ENCODE results near the gene CRACR2A. TPM values are rescaled to one million over a fixed set of nuclear protein-coding genes. Genes with fewer than 3 reads are reported as not detected.

The CRACR2A gene
- total and polyA plus RNA-seq, 2 of the 8 experiments (the other 6 are each of a cell fraction or from before 2014, with no cell fraction given), result 0.85 to 3.2 TPM

DNA sequence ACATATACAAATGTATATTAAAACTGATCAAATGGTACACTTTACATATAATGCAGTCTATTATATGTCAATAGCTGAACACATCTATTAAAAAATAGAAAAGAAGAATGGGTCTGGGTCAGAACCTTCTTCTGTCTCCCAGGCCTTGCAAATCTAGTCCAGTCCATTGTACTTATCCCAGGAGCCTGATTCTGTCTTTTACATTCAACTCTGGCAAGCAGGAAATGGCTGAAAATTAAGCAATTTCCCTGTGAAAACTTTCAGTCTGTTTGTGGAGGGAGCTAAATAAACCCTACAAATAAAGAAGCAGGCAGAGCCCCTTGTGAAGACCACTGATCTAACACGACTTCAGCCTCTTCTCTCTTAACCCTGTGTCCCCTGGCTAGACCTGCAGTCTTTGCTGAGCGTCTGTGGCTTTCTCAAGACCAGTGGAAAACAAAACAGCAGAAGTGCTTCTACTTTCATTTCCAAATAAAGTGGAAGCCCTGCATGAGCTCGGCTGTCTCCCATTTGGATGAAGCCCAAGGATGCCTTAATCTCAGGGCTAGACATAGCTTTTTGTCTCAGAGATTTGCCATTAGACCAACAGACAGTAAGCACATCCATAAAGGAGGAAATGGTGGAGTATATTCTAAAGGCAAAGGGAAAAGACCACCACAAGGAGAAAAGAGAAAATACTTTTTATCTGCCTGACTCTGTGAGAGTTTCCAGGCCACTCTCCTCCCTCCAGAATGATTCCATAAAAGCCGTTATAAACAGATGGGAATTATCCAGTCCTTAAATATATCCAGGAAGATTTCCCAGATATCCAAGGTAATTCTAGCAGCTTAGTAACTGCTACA lies 48.2 kb downstream of the CRACR2A start:
- no peak overlapping the region for H3K56ac ChIP-seq (replicated peaks; ENCODE audit: insufficient read length, low read depth, low read length)
- H2BK5ac ChIP-seq (ENCODE audit: low read depth, low read length), result no peak overlapping the region
- no peaks in the 10 kb centered on the region for H3K27me3 ChIP-seq (replicated peaks in 1 of 4; ENCODE audit: control insufficient read depth in 3 of 4, extremely low read depth in 1 of 4, insufficient read depth in 3 of 4, low read length in 3 of 4)
- DNase-seq (ENCODE audit: low read depth in 1 of 2, low spot score in 2 of 2) (no peak), FAIRE-seq (no peak)
- no peak overlapping the region for H3K4me2 ChIP-seq (ENCODE audit: insufficient read depth in 1 of 2, low read depth in 2 of 2, low read length in 2 of 2)
- no peak overlapping the region for H3K9ac ChIP-seq (replicated peaks in 1 of 4; ENCODE audit: extremely low read depth in 1 of 4, low read depth in 3 of 4, low read length in 3 of 4)
- H2BK20ac ChIP-seq (ENCODE audit: low read length), result no peak overlapping the region
- H3K79me1 ChIP-seq (ENCODE audit: low read depth, low read length), result no peaks in the 10 kb centered on the region
- H3K4ac ChIP-seq (replicated peaks; ENCODE audit: insufficient read length, low read depth, low read length), result no peak overlapping the region
- ChIA-PET CTCF (ENCODE audit: partially characterized antibody) (interaction anchor here (0.7 to 1.8 kb wide), 6 partner anchors 22 to 363 kb away, joined by 3 to 5 read pairs (median 4); no protein-coding TSS in a partner anchor), POLR2A (ENCODE audit: partially characterized antibody) (no interaction called here)
- H2AFZ ChIP-seq (ENCODE audit: low read length), result no peak overlapping the region
- no peak overlapping the region for H3K4me3 ChIP-seq (ENCODE audit: extremely low read depth in 1 of 4, insufficient read depth in 2 of 4, low read depth in 3 of 4, low read length in 4 of 4)
- no peak overlapping the region for H4K91ac ChIP-seq (replicated peaks; ENCODE audit: insufficient read length, low read length)
- H3K36me3 ChIP-seq (ENCODE audit: control insufficient read depth in 2 of 4, insufficient read depth in 4 of 4, low read length in 3 of 4), result no peaks in the 10 kb centered on the region
- H3K9me3 ChIP-seq (ENCODE audit: insufficient read depth in 2 of 2, low read depth in 1 of 2, low read length in 1 of 2), result peaks cover 2 to 3% of the 10 kb centered on the region in 2 experiments; a peak in 3 of 4 replicates
- H4K8ac ChIP-seq (ENCODE audit: extremely low read depth, insufficient read depth, low read length), result no peak overlapping the region
- H3K79me2 ChIP-seq (ENCODE audit: control insufficient read depth in 1 of 2, insufficient read depth in 2 of 2, low read length in 2 of 2), result no peaks in the 10 kb centered on the region
- no peak overlapping the region for H2AK5ac ChIP-seq (ENCODE audit: low read depth, low read length)
- H2BK15ac ChIP-seq (ENCODE audit: low read length), result no peak overlapping the region
- H3K4me1 ChIP-seq (replicated peaks in 1 of 4; ENCODE audit: control insufficient read depth in 3 of 4, insufficient read depth in 4 of 4, low read length in 3 of 4), result no peaks in the 10 kb centered on the region
- WGBS, 2 experiments (ENCODE audit: extremely low coverage in 1 of 2, insufficient coverage in 1 of 2, insufficient read length in 1 of 2, insufficient replicate concordance in 2 of 2, low coverage in 1 of 2, low lambda C conversion rate in 2 of 2, missing lambda C conversion rate in 1 of 2), result 87% methylated on average over 4 of the region's 4 CpGs; no CpG with 5 or more reads in 1 of the 2 experiments
- no peak overlapping the region for H3K23ac ChIP-seq (ENCODE audit: insufficient read length)
- no peak overlapping the region for H2BK12ac ChIP-seq (ENCODE audit: low read depth, low read length)
- no peak overlapping the region for H4K5ac ChIP-seq (ENCODE audit: insufficient read length, low read depth, low read length)
- H3K23me2 ChIP-seq (ENCODE audit: low read depth, low read length), result no peaks in the 10 kb centered on the region
- H2BK120ac ChIP-seq (replicated peaks; ENCODE audit: low read depth, low read length), result no peak overlapping the region
- H3K14ac ChIP-seq (ENCODE audit: insufficient read length), result no peak overlapping the region
- no peak overlapping the region for H3K18ac ChIP-seq (ENCODE audit: extremely low read depth, low read length)
- H4K20me1 ChIP-seq (replicated peaks in 1 of 2; ENCODE audit: control insufficient read depth in 1 of 2, insufficient read depth in 2 of 2, low read length in 2 of 2), result no peaks in the 10 kb centered on the region
- no peak overlapping the region for H3K27ac ChIP-seq (ENCODE audit: low read depth, low read length)
- TF ChIP-seq CHD2 (IDR thresholded peaks at IDR 0.05; ENCODE audit: low read length) (no peak), TBP (IDR thresholded peaks at IDR 0.05; ENCODE audit: low read depth, low read length) (no peak), TAF7 (optimal IDR thresholded peaks at IDR 0.05; ENCODE audit: borderline replicate concordance, low read depth, low read length) (no peak), KDM4A (IDR thresholded peaks at IDR 0.05; ENCODE audit: low read depth, low read length, severe bottlenecking) (no peak), KDM1A (IDR thresholded peaks at IDR 0.05; ENCODE audit: borderline replicate concordance, low read length) (no peak), TCF12 (IDR thresholded peaks at IDR 0.05; ENCODE audit: low read depth, low read length) (no peak), RBBP5 (IDR thresholded peaks at IDR 0.05; ENCODE audit: borderline replicate concordance, low read depth, low read length) (no peak), BRCA1 (IDR thresholded peaks at IDR 0.05; ENCODE audit: low read depth, low read length) (no peak)
- TF ChIP-seq, protein P1, sequence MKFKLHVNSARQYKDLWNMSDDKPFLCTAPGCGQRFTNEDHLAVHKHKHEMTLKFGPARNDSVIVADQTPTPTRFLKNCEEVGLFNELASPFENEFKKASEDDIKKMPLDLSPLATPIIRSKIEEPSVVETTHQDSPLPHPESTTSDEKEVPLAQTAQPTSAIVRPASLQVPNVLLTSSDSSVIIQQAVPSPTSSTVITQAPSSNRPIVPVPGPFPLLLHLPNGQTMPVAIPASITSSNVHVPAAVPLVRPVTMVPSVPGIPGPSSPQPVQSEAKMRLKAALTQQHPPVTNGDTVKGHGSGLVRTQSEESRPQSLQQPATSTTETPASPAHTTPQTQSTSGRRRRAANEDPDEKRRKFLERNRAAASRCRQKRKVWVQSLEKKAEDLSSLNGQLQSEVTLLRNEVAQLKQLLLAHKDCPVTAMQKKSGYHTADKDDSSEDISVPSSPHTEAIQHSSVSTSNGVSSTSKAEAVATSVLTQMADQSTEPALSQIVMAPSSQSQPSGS (IDR thresholded peaks at IDR 0.05; ENCODE audit: low read length), result no peak
- TF ChIP-seq, protein P2, sequence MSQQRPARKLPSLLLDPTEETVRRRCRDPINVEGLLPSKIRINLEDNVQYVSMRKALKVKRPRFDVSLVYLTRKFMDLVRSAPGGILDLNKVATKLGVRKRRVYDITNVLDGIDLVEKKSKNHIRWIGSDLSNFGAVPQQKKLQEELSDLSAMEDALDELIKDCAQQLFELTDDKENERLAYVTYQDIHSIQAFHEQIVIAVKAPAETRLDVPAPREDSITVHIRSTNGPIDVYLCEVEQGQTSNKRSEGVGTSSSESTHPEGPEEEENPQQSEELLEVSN (IDR thresholded peaks at IDR 0.05), result no peak
